Endothelial cell (in vitro differentiated cells): ENCODE data around the gene VAV2. TPM values are rescaled to one million over a fixed set of nuclear protein-coding genes. Genes with fewer than 3 reads are reported as not detected.

Experiments
- DNase-seq: peaks from one replicate; pipeline ENCODE4 v3.0.0; 2021; ENCODE audit warnings: low spot score
- H3K27ac Mint-ChIP-seq: one replicate; pipeline ENCODE4 v1.8.0; 2021; ENCODE audit warnings: mixed read lengths, inconsistent platforms; ENCODE audit not compliant: unreplicated experiment
- H3K27me3 Mint-ChIP-seq: one replicate; pipeline ENCODE4 v1.8.0; 2021; ENCODE audit warnings: mild to moderate bottlenecking, moderate library complexity, mixed read lengths, inconsistent platforms; ENCODE audit not compliant: unreplicated experiment
- H3K36me3 Mint-ChIP-seq: one replicate; pipeline ENCODE4 v1.8.0; 2021; ENCODE audit warnings: mild to moderate bottlenecking, low read depth, mixed read lengths, inconsistent platforms; ENCODE audit not compliant: unreplicated experiment
- H3K4me1 Mint-ChIP-seq: one replicate; pipeline ENCODE4 v1.8.0; 2021; ENCODE audit warnings: mild to moderate bottlenecking, mixed read lengths, inconsistent platforms; ENCODE audit not compliant: unreplicated experiment
- H3K4me3 Mint-ChIP-seq: one replicate; pipeline ENCODE4 v1.8.0; 2021; ENCODE audit warnings: mild to moderate bottlenecking, mixed read lengths, inconsistent platforms; ENCODE audit not compliant: unreplicated experiment
- H3K9me3 Mint-ChIP-seq: one replicate; pipeline ENCODE4 v1.8.0; 2021; ENCODE audit warnings: mixed read lengths, inconsistent platforms; ENCODE audit not compliant: unreplicated experiment
- CTCF ChIP-seq: fragments of 200-600 bp; sonication (generic); IDR thresholded peaks from one replicate; pipeline ENCODE4 v1.5.0; 2021; ENCODE audit warnings: antibody characterized with exemption; ENCODE audit not compliant: unreplicated experiment
- total RNA-seq: library from RNA; stranded (reverse); fragmentation: NEBNext Ultra II Directional; extraction: Animal tissue kit (Norgen Biotek cat#: 25700); gene quantifications from one replicate; pipeline ENCODE4 v1.2.1, GENCODE V29; 2021; ENCODE audit not compliant: unreplicated experiment

Gene VAV2
- total RNA-seq, 1 donor from 2014 or later = 27.2 TPM

GRCh38 chr9:133945977-133946753, 46.0 kb downstream of the VAV2 start:
- Mint-ChIP-seq H3K4me1 (peaks cover 10% of the 10 kb centered on the region), H3K9me3 (no peaks in the 10 kb centered on the region), H3K27me3 (peaks cover 10% of the 10 kb centered on the region), H3K27ac (no peak overlapping the region), H3K36me3 (no peaks in the 10 kb centered on the region), H3K4me3 (no peak overlapping the region)
- DNase-seq = no peak
- no peak for TF ChIP-seq CTCF

- Mint-ChIP-seq H3K4me1 (peaks cover 10% of the 10 kb centered on the region), H3K27ac (no peak overlapping the region), H3K36me3 (no peaks in the 10 kb centered on the region), H3K27me3 (peaks cover 5% of the 10 kb centered on the region), H3K4me3 (no peak overlapping the region), H3K9me3 (no peaks in the 10 kb centered on the region)
- TF ChIP-seq CTCF = no peak
- no peak for DNase-seq
Observed at GRCh38 chr9:133945314-133945975, 46.7 kb downstream of the VAV2 start.

- no peak for DNase-seq
- H3K9me3 Mint-ChIP-seq = no peaks in the 10 kb centered on the region
- peaks cover 10% of the 10 kb centered on the region for H3K4me1 Mint-ChIP-seq
- no peak for TF ChIP-seq CTCF
- H3K27me3 Mint-ChIP-seq = peaks cover 5% of the 10 kb centered on the region
- H3K27ac Mint-ChIP-seq = no peak overlapping the region
- H3K4me3 Mint-ChIP-seq = no peak overlapping the region
- H3K36me3 Mint-ChIP-seq = no peaks in the 10 kb centered on the region
Observed at GRCh38 chr9:133944746-133945135, 47.4 kb downstream of the VAV2 start.

GRCh38 chr9:133943781-133944745, 48.1 kb downstream of the VAV2 start:
- TF ChIP-seq CTCF = no peak
- H3K4me3 Mint-ChIP-seq = no peak overlapping the region
- no peak overlapping the region for H3K27ac Mint-ChIP-seq
- H3K27me3 Mint-ChIP-seq = peaks cover 5% of the 10 kb centered on the region
- H3K9me3 Mint-ChIP-seq = no peaks in the 10 kb centered on the region
- no peaks in the 10 kb centered on the region for H3K36me3 Mint-ChIP-seq
- no peak for DNase-seq
- peaks cover 12% of the 10 kb centered on the region for H3K4me1 Mint-ChIP-seq
